Liver (tissue), 3 donors: Measurements from ENCODE around the gene USP53.

ENCODE experiments used
- EGR1 ChIP-seq, 2 donors: IDR thresholded peaks; 2 replicates each; pipeline ENCODE4 v1.6.1; 2016 to 2018; ENCODE audit warnings: antibody characterized with exemption in 2 of 2, low read depth in 2 of 2
- JUND ChIP-seq, 2 donors: IDR thresholded peaks; 2 replicates each; pipeline ENCODE4 v1.6.1; 2016; ENCODE audit warnings: antibody characterized with exemption in 2 of 2
- NR2F2 ChIP-seq: IDR thresholded peaks from 2 replicates; pipeline ENCODE4 v1.6.1; 2016; ENCODE audit warnings: antibody characterized with exemption
- RAD21 ChIP-seq, 2 donors: IDR thresholded peaks; 2 replicates each; pipeline ENCODE4 v1.6.1; 2016; ENCODE audit warnings: antibody characterized with exemption in 2 of 2, mild to moderate bottlenecking in 2 of 2
- SP1 ChIP-seq: IDR thresholded peaks from 2 replicates; pipeline ENCODE4 v1.6.1; 2018; ENCODE audit warnings: antibody characterized with exemption, mild to moderate bottlenecking
- TAF1 ChIP-seq: conservative IDR thresholded peaks from 2 replicates; pipeline ENCODE4 v1.6.1; 2016; ENCODE audit warnings: antibody characterized with exemption, mild to moderate bottlenecking
- YY1 ChIP-seq: IDR thresholded peaks from 2 replicates; pipeline ENCODE4 v1.6.1; 2016; ENCODE audit warnings: antibody characterized with exemption, mild to moderate bottlenecking
- TF ChIP-seq, protein P1 (sequence below): fragments of 150-350 bp; IDR thresholded peaks from 2 replicates; pipeline ENCODE4 v1.5.1; 2017; ENCODE audit warnings: improper control_type of control experiment, low read depth, low read length; ENCODE audit not compliant: missing input control
- TF ChIP-seq, protein P2 (sequence below): IDR thresholded peaks from 2 replicates; pipeline ENCODE4 v1.6.1; 2016; ENCODE audit warnings: antibody characterized with exemption
- donor health status: healthy.
- donor health status: healthy.

DNA sequence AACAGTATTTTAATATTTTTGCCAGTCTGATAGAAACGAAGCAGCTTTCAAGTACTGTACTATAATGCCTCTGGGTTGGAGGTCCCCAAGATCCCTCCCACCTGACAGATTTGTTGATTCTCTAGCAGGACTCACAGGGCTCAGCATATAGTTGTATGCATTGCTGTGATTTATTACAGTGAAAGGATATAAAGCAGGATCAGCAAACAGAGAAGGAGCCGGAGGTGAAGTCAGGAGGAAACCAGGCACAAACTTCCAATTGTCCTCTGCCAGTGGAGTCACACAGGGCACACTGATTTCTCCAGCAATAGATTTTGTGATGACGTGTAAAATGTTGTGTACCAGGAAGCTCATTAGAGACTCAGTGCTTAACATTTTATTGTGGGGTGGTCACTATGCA, 19.0 kb downstream of the USP53 start:
- TF ChIP-seq, protein P1, sequence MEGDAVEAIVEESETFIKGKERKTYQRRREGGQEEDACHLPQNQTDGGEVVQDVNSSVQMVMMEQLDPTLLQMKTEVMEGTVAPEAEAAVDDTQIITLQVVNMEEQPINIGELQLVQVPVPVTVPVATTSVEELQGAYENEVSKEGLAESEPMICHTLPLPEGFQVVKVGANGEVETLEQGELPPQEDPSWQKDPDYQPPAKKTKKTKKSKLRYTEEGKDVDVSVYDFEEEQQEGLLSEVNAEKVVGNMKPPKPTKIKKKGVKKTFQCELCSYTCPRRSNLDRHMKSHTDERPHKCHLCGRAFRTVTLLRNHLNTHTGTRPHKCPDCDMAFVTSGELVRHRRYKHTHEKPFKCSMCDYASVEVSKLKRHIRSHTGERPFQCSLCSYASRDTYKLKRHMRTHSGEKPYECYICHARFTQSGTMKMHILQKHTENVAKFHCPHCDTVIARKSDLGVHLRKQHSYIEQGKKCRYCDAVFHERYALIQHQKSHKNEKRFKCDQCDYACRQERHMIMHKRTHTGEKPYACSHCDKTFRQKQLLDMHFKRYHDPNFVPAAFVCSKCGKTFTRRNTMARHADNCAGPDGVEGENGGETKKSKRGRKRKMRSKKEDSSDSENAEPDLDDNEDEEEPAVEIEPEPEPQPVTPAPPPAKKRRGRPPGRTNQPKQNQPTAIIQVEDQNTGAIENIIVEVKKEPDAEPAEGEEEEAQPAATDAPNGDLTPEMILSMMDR, result no peak
- TF ChIP-seq RAD21 (IDR thresholded peaks at IDR 0.05) (no peak), YY1 (no peak), SP1 (no peak), TAF1 (no peak), JUND (IDR thresholded peaks at IDR 0.05) (no peak), EGR1 (IDR thresholded peaks at IDR 0.05; ENCODE audit: low read depth in 2 of 2) (no peak), NR2F2 (no peak)
- TF ChIP-seq, protein P2, sequence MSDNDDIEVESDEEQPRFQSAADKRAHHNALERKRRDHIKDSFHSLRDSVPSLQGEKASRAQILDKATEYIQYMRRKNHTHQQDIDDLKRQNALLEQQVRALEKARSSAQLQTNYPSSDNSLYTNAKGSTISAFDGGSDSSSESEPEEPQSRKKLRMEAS, result no peak
